ENCODE data around the gene EXOC4.

EXOC4 gene

DNA sequence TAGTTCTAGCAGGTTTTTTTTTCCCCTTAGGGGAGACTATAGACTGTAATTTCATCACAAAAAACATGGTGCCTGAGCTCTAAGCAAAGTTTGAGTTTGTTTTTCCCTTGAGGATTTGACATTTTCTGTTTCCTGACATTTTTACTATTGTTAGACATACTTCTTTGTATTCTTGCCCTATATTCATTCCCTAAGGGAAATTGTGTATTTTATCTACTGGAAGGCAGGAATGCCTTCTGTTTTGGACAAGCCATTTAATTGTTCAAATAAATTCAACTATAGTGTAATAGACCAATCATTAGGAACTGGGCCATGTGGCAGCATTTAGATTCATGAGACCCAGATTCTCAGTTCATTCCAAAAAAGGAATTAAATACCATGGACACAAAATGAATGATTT lies 335.0 kb downstream of the EXOC4 start:
- TF ChIP-seq, protein P1, sequence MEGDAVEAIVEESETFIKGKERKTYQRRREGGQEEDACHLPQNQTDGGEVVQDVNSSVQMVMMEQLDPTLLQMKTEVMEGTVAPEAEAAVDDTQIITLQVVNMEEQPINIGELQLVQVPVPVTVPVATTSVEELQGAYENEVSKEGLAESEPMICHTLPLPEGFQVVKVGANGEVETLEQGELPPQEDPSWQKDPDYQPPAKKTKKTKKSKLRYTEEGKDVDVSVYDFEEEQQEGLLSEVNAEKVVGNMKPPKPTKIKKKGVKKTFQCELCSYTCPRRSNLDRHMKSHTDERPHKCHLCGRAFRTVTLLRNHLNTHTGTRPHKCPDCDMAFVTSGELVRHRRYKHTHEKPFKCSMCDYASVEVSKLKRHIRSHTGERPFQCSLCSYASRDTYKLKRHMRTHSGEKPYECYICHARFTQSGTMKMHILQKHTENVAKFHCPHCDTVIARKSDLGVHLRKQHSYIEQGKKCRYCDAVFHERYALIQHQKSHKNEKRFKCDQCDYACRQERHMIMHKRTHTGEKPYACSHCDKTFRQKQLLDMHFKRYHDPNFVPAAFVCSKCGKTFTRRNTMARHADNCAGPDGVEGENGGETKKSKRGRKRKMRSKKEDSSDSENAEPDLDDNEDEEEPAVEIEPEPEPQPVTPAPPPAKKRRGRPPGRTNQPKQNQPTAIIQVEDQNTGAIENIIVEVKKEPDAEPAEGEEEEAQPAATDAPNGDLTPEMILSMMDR (conservative IDR thresholded peaks at IDR 0.05; ENCODE audit: low read depth), result no peak
- POLR2A ChIA-PET (ENCODE audit: low non-redundant PET), result no interaction called here
- CTCF ChIA-PET, result no interaction called here
- no peak for DNase-seq (ENCODE audit: low spot score)
- no peak overlapping the region for H3K27ac ChIP-seq

DNA sequence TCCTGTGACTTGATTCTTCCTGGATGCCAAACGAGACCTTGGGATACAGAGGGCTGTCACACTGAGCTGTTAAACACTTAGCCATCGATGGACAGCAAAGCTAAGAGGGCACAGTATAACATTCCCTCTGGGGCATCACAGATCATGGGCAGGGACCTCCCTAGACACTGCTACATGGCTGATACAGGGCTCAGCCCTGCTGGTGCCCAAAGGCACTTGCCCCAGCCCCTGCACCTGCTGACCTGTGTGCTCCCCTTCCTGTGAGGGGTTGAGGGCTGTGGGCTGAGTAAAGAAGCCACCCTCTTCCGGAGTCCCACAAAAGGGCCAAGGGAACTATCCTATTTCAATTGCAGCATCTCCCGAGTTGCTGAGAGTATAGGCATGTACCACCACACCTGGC lies 337.9 kb downstream of the EXOC4 start:
- TF ChIP-seq, protein P1 (conservative IDR thresholded peaks at IDR 0.05; ENCODE audit: low read depth), result no peak
- DNase-seq (ENCODE audit: low spot score), result no peak
- H3K27ac ChIP-seq, result no peak overlapping the region
- ChIA-PET POLR2A (ENCODE audit: low non-redundant PET) (no interaction called here), CTCF (no interaction called here)

DNA sequence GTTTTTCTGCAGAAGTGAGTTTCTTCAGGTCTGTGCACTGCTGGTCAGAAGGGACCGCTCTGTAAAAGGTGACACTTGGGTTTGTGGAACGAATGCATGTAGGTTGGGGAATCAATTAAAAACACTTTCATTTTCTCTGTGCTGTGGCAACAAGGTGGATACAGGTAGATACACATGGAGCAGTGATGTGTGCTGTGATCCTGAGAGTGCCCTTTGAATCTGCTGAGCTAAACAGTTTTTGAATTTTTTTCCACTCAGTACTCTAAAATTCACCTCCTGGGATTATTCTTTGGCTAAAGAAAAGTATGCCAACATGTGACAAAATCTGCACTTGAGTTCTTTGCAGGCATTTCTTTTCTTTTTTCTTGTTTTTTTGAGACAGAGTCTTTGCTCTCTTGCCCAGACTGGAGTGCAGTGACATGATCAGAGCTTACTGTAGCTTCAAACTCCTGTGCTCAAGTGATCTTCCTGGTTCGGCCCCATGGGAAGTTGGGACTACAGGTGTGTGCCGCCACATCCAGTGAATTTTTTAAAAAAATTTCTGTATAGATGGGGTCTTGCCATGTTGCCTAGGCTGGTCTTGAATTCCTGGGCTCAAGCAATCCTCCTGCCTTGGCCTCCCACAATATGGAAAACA lies 338.9 kb downstream of the EXOC4 start:
- TF ChIP-seq, protein P1 (conservative IDR thresholded peaks at IDR 0.05; ENCODE audit: low read depth), result no peak
- POLR2A ChIA-PET (ENCODE audit: low non-redundant PET), result no interaction called here
- CTCF ChIA-PET, result no interaction called here
- DNase-seq (ENCODE audit: low spot score), result no peak
- no peak overlapping the region for H3K27ac ChIP-seq

DNA sequence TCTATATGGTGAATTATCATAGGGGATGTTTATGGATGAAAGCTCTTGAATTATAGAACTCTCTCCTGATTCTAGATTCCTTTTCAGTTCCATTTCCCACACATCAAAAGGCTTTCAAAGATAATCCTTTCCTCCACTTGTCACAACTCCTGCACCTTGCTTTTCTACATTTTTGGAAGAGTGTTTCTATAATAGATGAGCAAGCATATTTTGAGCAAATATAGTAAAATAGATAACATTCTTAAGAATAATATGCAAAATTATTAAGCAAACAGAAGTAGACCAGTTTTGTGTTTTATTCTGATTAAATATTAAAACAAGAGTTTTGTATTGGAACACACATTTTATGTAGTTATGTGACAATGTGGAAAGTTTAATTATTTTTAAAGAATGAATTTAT lies 340.7 kb downstream of the EXOC4 start:
- ChIA-PET POLR2A (ENCODE audit: low non-redundant PET) (no interaction called here), CTCF (no interaction called here)
- no peak for DNase-seq (ENCODE audit: low spot score)
- H3K27ac ChIP-seq, result no peak overlapping the region
- TF ChIP-seq, protein P1 (conservative IDR thresholded peaks at IDR 0.05; ENCODE audit: low read depth), result no peak

DNA sequence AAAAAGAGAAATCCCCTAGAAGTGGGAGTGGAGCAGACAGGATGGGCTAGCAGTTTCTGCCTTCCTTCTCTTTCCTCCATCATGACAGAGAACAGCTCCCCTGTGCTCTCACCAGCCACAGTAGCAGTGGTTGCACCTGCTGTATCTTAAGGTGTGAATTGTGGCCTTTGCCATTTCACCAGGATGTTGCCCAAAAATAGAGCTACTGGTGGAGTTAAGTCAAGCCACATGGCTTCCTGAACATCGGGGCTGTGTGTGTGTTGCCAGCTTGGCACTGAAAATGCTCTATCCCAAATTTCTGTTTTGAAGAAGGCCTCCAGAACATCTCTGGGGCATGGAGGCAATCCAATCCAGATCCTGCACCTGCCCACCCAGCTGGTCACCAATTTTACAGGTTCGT lies 348.7 kb downstream of the EXOC4 start:
- DNase-seq (ENCODE audit: low spot score), result no peak
- no peak overlapping the region for H3K27ac ChIP-seq
- CTCF ChIA-PET, result no interaction called here
- POLR2A ChIA-PET (ENCODE audit: low non-redundant PET), result no interaction called here
- TF ChIP-seq, protein P1 (conservative IDR thresholded peaks at IDR 0.05; ENCODE audit: low read depth), result no peak

DNA sequence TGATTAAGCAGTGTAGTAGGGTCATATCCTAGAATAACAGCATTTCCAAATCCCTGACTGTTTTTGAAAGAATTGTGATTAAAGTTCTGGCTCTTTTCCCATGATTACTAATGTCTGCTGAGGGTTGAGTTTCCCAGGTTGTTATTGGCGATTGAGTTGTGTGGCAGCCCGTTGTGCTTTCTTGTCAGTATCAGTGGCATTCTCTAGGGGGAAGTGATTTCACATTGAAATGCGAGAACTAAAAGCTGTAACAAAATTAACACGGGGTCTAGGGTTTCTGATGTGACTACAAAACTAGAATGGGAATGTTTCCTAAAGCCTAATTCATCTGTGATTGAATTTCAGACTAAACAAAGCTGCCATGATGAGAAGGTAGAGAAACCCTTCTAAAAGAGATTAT lies 349.4 kb downstream of the EXOC4 start:
- no peak for DNase-seq (ENCODE audit: low spot score)
- POLR2A ChIA-PET (ENCODE audit: low non-redundant PET), result no interaction called here
- CTCF ChIA-PET, result no interaction called here

More for the DNA sequence above, 349.4 kb downstream of the EXOC4 start:
- TF ChIP-seq, protein P1 (conservative IDR thresholded peaks at IDR 0.05; ENCODE audit: low read depth), result no peak
- no peak overlapping the region for H3K27ac ChIP-seq

Measured in RWPE1 (cell line).